GM23338 (cell line): ENCODE measurements around the gene SERPINI2. TPM values are rescaled to one million over a fixed set of nuclear protein-coding genes. Genes with fewer than 3 reads are reported as not detected.

Experiments
- ATAC-seq: fragments of 200-7000 bp; cut with Tn5 transposase; 3 replicates; pipeline ENCODE4 v1.9.1; 2020
- DNase-seq: peaks from one replicate; pipeline ENCODE4 v3.0.0-alpha.2; 2015; ENCODE audit warnings: low spot score
- H2AFZ ChIP-seq: fragments of 200-600 bp; sonication (generic); 2 replicates; pipeline ENCODE4 v1.8.0; 2016; ENCODE audit warnings: antibody characterized with exemption, mild to moderate bottlenecking, moderate library complexity
- H3F3A ChIP-seq: fragments of 200-600 bp; sonication (generic); replicated peaks from 2 replicates; pipeline ENCODE4 v1.8.0; 2017; ENCODE audit warnings: antibody characterized with exemption, mixed run types, low read depth
- H3K27ac ChIP-seq: fragments of 200-600 bp; sonication (generic); 2 replicates; pipeline ENCODE4 v1.6.1; 2016; ENCODE audit warnings: low read depth
- H3K27me3 ChIP-seq: fragments of 200-600 bp; sonication (generic); 2 replicates; pipeline ENCODE4 v1.8.0; 2016; ENCODE audit warnings: mild to moderate bottlenecking, mixed run types, moderate library complexity; ENCODE audit not compliant: insufficient read depth
- H3K36me3 ChIP-seq: fragments of 200-600 bp; sonication (generic); 2 replicates; pipeline ENCODE4 v1.8.0; 2016; ENCODE audit warnings: mild to moderate bottlenecking; ENCODE audit not compliant: insufficient read depth
- H3K4me1 ChIP-seq: fragments of 200-600 bp; sonication (generic); 2 replicates; pipeline ENCODE4 v1.8.0; 2016; ENCODE audit warnings: mild to moderate bottlenecking, moderate library complexity; ENCODE audit not compliant: insufficient read depth
- H3K4me2 ChIP-seq: fragments of 200-600 bp; sonication (generic); 2 replicates; pipeline ENCODE4 v1.7.1; 2017; ENCODE audit warnings: mixed run types
- H3K4me3 ChIP-seq: fragments of 200-600 bp; sonication (generic); 2 replicates; pipeline ENCODE4 v1.6.1; 2016; ENCODE audit warnings: mixed run types
- H3K79me2 ChIP-seq: fragments of 200-600 bp; sonication (generic); replicated peaks from 2 replicates; pipeline ENCODE4 v1.8.0; 2017; ENCODE audit warnings: mild to moderate bottlenecking; ENCODE audit not compliant: insufficient read depth
- H3K9me2 ChIP-seq: fragments of 200-600 bp; sonication (generic); 2 replicates; pipeline ENCODE4 v1.8.0; 2017; ENCODE audit not compliant: insufficient read depth
- H4K20me1 ChIP-seq: fragments of 200-600 bp; sonication (generic); replicated peaks from 2 replicates; pipeline ENCODE4 v1.8.0; 2017; ENCODE audit warnings: mild to moderate bottlenecking; ENCODE audit not compliant: insufficient read depth
- H3K27ac Mint-ChIP-seq: 2 replicates; pipeline ENCODE4 v1.8.0; 2020; ENCODE audit warnings: inconsistent platforms, mild to moderate bottlenecking, moderate library complexity, mixed read lengths
- H3K27me3 Mint-ChIP-seq: 3 replicates; pipeline ENCODE4 v1.8.0; 2022; ENCODE audit warnings: low read depth, mild to moderate bottlenecking, moderate library complexity, mixed read lengths, inconsistent platforms; ENCODE audit not compliant: insufficient read depth, poor library complexity
- H3K36me3 Mint-ChIP-seq: 3 replicates; pipeline ENCODE4 v1.8.0; 2021; ENCODE audit warnings: low read depth, mild to moderate bottlenecking, inconsistent platforms, moderate library complexity, mixed read lengths
- H3K4me1 Mint-ChIP-seq: 3 replicates; pipeline ENCODE4 v1.8.0; 2020; ENCODE audit warnings: mild to moderate bottlenecking, inconsistent platforms, mixed read lengths
- H3K4me3 Mint-ChIP-seq: 3 replicates; pipeline ENCODE4 v1.8.0; 2021; ENCODE audit warnings: moderate library complexity, mild to moderate bottlenecking, inconsistent platforms, mixed read lengths
- H3K9me3 Mint-ChIP-seq: 3 replicates; pipeline ENCODE4 v1.8.0; 2020; ENCODE audit warnings: moderate library complexity, mild to moderate bottlenecking, inconsistent platforms, mixed read lengths
- CREB1 ChIP-seq: fragments of 250-450 bp; sonication (Bioruptor Pico); IDR thresholded peaks from 2 replicates; pipeline ENCODE4 v1.5.0; 2020; ENCODE audit warnings: low read depth, mild to moderate bottlenecking, moderate library complexity
- CTCF ChIP-seq, 2 experiments: fragments of 200-600 bp in 1 of 2; sonication (generic) in 1 of 2; conservative IDR thresholded peaks; 2 replicates each; pipeline versions ENCODE4 v1.5.1 to v1.6.1; 2016 to 2017; ENCODE audit warnings: antibody characterized with exemption in 2 of 2, low read depth in 2 of 2, mild to moderate bottlenecking in 2 of 2, moderate library complexity in 1 of 2
- ETS1 ChIP-seq: IDR thresholded peaks from 2 replicates; pipeline ENCODE4 v1.6.1; 2016; ENCODE audit warnings: antibody characterized with exemption
- EZH2 ChIP-seq: fragments of 200-600 bp; sonication (generic); IDR thresholded peaks from one replicate; pipeline ENCODE4 v1.8.0; 2017; ENCODE audit warnings: antibody characterized with exemption, mild to moderate bottlenecking, low read depth; ENCODE audit not compliant: unreplicated experiment
- EZH2phosphoT487 ChIP-seq: fragments of 200-600 bp; sonication (generic); IDR thresholded peaks from one replicate; pipeline ENCODE4 v1.8.1; 2018; ENCODE audit warnings: antibody characterized with exemption; ENCODE audit not compliant: unreplicated experiment
- JUNB ChIP-seq: IDR thresholded peaks from one replicate; pipeline ENCODE4 v1.6.1; 2016; ENCODE audit warnings: antibody characterized with exemption; ENCODE audit not compliant: unreplicated experiment
- NANOG ChIP-seq: IDR thresholded peaks from 2 replicates; pipeline ENCODE4 v1.6.1; 2016; ENCODE audit warnings: antibody characterized with exemption, borderline replicate concordance
- POLR2AphosphoS5 ChIP-seq: IDR thresholded peaks from 2 replicates; pipeline ENCODE4 v1.6.1; 2016; ENCODE audit warnings: antibody characterized with exemption, low read depth
- REST ChIP-seq: IDR thresholded peaks from one replicate; pipeline ENCODE4 v1.6.1; 2018; ENCODE audit warnings: antibody characterized with exemption; ENCODE audit not compliant: unreplicated experiment
- STAT1 ChIP-seq: IDR thresholded peaks from one replicate; pipeline ENCODE4 v1.6.1; 2016; ENCODE audit warnings: antibody characterized with exemption; ENCODE audit not compliant: unreplicated experiment
- ZNF114 ChIP-seq: fragments of 250-450 bp; sonication (Bioruptor Pico); IDR thresholded peaks from 2 replicates; pipeline ENCODE4 v1.5.0; 2020; ENCODE audit warnings: mild to moderate bottlenecking, moderate library complexity
- ZNF331 ChIP-seq: fragments of 250-450 bp; sonication (Bioruptor Pico); IDR thresholded peaks from 2 replicates; pipeline ENCODE4 v1.5.0; 2020; ENCODE audit warnings: low read depth, mild to moderate bottlenecking, moderate library complexity
- ZNF462 ChIP-seq: fragments of 250-450 bp; sonication (Bioruptor Pico); IDR thresholded peaks from 2 replicates; pipeline ENCODE4 v1.5.0; 2020; ENCODE audit warnings: mild to moderate bottlenecking, moderate library complexity
- polyA plus RNA-seq: library from polyadenylated mRNA; unstranded; fragments of >200 nt; fragmentation: Nextera tagmentation; extraction: Ambion mirVana; gene quantifications from 2 replicates; pipeline ENCODE4 v1.2.1, GENCODE V29; 2016
- total RNA-seq: library from RNA; depleted of rRNA; stranded (reverse); fragments of >200 nt; shearing (Covaris generic); gene quantifications from 2 replicates; pipeline ENCODE4 v1.2.3, GENCODE V29; 2014

The SERPINI2 gene
- total and polyA plus RNA-seq, 2 experiments from 2014 or later, result 0.68 to 2.5 TPM

- Histone ChIP-seq H3K9me2 (no peaks in the 10 kb centered on the region), H3K4me2 (no peak overlapping the region), H4K20me1 (no peaks in the 10 kb centered on the region), H3F3A (no peaks in the 10 kb centered on the region), H3K36me3 (no peaks in the 10 kb centered on the region), H3K27ac (no peak overlapping the region), H3K27me3 (no peaks in the 10 kb centered on the region), H2AFZ (no peak overlapping the region), H3K79me2 (no peaks in the 10 kb centered on the region), H3K4me1 (no peaks in the 10 kb centered on the region), H3K4me3 (no peak overlapping the region)
- H3K27ac Mint-ChIP-seq, result no peak overlapping the region
- H3K4me3 Mint-ChIP-seq, result no peak overlapping the region
- DNase-seq (no peak), ATAC-seq (no peak)
- TF ChIP-seq STAT1, result no peak
- no peak for TF ChIP-seq ZNF331 (CRISPR knock-in tag)
- no peak for TF ChIP-seq NANOG
- TF ChIP-seq CTCF (conservative IDR thresholded peaks at IDR 0.05; ENCODE audit: low read depth in 2 of 2), result no peak
- TF ChIP-seq ZNF462, result no peak
- TF ChIP-seq EZH2phosphoT487, result no peak
- TF ChIP-seq JUNB, result no peak
- no peak for TF ChIP-seq EZH2
- no peak for TF ChIP-seq ETS1
- TF ChIP-seq ZNF114 (CRISPR knock-in tag), result no peak
- no peak for TF ChIP-seq CREB1 (CRISPR knock-in tag)
- no peak for TF ChIP-seq REST
- TF ChIP-seq POLR2AphosphoS5, result no peak
- H3K27me3 Mint-ChIP-seq, result peaks cover 2% of the 10 kb centered on the region
- no peaks in the 10 kb centered on the region for H3K4me1 Mint-ChIP-seq
- no peaks in the 10 kb centered on the region for H3K36me3 Mint-ChIP-seq
- H3K9me3 Mint-ChIP-seq, result no peaks in the 10 kb centered on the region
These were observed 10.1 kb upstream of the SERPINI2 start for GRCh38 chr3:167483708-167484475.
